HG02973 (cell line): ENCODE data around the gene ZDHHC21.

Experiments used
- ATAC-seq: cut with Tn5 transposase; IDR thresholded peaks from one replicate; pipeline ENCODE4 v1.9.1; 2021; ENCODE audit warnings: moderate library complexity; ENCODE audit not compliant: unreplicated experiment

The ZDHHC21 gene

GRCh38 chr9:14618836-14619420 is 74.3 kb downstream of the ZDHHC21 start:
- ATAC-seq, result no peak

- ATAC-seq, result peak; percentile 76
Measured at GRCh38 chr9:14616188-14616982, 76.8 kb downstream of the ZDHHC21 start.

- ATAC-seq, result no peak
Measured at GRCh38 chr9:14608540-14608939, 84.7 kb downstream of the ZDHHC21 start.

DNA sequence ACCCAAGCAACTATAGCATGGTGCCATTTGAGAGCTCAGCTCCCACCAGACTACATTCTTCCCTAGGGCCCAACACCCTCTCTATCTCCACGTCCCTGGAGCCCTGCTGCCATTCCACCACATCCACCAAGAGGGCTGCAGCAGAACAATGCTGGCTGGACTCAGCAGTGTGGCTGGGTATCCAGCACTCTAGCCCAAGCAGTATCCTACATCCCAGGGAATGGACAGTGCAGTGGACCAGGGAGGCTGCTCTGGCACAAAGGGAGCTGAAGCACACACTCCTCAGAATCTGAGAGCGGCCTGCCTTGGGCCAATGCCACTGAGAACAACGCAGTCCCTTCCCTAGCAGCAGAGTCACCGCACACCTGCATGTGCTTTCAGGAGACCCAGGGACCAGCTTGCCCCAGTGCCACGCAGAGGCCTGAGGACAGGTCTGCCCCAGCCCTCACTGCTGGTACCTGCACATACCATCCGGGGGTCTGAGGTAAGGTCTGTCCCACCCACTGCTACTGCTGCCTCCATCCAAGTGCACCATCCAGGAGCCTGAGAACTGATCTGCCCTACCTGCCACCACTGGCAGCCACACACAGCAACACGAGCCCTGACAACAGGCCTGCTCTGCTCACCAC is 95.9 kb downstream of the ZDHHC21 start:
- no peak for ATAC-seq

DNA sequence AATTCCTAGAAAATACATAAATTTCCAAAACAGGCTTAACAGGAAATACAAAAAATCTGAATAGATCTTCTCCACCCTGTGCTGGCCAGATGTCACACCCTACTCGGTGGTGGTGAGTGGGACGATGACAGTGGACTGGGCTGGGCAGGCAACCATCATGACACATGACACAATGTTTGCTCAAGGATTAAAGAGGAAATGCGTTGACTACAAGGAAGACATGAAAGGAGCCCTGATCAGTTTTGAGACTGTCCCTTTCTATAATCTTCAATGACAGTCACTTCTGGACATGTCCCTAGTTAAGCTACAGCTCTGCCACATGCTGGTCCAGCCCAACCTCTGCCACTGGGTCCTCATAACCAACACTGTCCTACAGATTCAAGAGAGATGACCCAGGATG is 99.8 kb downstream of the ZDHHC21 start:
- no peak for ATAC-seq

DNA sequence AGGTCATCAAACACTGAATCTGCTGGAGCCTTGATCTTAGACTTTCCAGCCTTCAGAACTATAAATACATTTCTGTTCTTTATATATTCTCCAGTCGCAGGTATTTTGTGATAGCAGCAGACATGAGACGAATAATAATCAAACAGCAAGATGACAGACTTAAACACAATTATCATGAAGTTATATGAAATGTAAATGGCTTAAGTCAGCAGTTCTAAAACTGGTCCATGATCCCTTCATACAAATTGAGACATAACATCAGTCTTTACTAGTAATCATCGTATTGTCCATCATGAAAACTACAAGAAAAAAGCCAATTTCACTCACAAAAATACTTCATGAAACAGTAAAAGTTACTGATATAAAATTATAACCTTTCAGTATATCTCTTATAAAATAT is 101.8 kb downstream of the ZDHHC21 start:
- ATAC-seq, result no peak

DNA sequence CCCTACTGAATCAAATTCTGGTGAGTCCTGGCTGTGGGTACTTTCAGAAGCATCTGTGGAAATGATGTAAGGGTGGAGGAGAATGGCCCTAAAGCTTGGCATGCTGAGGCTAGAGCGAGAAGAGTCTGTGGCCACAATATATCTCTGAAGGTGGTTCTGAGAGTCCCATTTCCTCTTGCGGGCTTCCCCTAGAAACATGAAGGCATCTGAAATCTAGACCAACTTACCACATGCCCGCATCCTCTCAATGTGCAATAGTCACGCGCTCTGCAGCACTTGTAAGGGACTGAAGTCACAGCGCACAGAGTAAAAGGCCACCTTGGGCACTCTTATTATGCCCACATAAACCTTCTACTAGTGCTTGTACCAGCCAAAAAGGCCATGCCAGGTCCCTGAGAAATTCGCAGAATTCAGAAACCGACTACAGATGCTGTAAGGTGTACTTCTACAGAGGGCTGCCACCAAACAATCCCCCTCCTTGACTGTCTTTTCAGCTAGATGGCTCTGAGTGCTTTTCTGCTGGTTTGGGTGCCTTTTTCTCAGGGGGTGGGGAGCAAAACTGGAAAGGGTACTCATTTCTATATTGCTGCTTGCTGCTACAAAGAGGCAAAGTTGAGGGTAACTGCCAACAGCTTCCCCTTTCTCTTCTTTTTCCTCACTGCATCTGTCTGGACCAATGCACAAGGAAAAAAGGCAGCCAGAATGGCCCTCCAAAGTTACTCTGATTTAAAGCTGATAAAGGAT is 107.3 kb downstream of the ZDHHC21 start:
- peak; percentile 99 for ATAC-seq

DNA sequence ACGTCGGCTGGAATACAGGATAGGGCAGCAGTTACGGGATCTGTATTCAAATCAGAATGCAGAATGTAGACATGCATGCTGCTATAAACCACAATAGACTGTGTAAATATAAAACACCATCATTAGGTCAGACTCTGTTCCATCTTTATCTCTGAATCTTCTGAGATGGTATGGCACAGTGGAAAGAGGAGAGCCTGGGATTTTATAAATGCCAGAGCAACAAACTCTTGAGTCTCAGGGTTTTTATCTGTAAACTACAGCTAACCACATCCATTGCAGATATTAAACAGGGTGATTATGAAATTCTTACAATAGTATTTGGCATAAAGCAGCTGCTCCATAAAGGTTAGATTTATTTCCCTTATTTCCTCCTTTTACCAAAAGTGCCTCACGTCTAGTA is 108.7 kb downstream of the ZDHHC21 start:
- no peak for ATAC-seq

- no peak for ATAC-seq
Measured at GRCh38 chr9:14578030-14578429, 115.2 kb downstream of the ZDHHC21 start.

GRCh38 chr9:14574173-14574572 is 119.1 kb downstream of the ZDHHC21 start:
- no peak for ATAC-seq

GRCh38 chr9:14573319-14573718 is 119.9 kb downstream of the ZDHHC21 start:
- ATAC-seq, result no peak

DNA sequence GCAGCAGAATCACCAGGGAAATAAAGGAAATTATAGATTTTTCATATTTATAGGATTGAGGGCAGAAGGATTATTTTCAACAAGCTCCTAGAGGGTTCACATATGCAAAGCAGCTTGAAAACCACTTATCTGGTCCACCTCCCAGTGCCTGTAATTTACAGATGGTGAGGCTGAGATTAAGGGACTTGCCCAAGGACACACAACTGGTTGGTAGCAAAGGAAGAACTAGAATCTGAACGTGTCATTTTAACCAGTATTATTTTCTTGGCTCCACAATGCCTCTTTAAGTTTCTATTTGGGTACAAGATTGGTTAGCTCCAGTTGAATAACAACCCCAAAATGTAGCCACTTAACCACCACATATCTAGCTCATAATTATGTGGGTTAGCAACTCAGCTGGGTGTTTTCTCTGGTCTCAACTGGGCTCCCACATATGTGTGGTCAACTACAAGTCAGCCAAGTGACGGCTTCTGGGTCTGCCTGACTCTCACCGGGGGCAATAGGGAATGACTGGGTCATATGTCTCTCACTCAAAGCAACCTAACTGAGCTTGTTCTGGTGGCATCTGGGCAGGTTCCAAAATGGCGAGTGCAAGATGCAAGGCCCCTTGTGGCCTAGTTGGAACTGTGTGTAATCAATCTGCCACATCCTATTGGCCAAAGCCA is 127.7 kb downstream of the ZDHHC21 start:
- no peak for ATAC-seq

- no peak for ATAC-seq
Measured at GRCh38 chr9:14563902-14564624, 129.2 kb downstream of the ZDHHC21 start.

DNA sequence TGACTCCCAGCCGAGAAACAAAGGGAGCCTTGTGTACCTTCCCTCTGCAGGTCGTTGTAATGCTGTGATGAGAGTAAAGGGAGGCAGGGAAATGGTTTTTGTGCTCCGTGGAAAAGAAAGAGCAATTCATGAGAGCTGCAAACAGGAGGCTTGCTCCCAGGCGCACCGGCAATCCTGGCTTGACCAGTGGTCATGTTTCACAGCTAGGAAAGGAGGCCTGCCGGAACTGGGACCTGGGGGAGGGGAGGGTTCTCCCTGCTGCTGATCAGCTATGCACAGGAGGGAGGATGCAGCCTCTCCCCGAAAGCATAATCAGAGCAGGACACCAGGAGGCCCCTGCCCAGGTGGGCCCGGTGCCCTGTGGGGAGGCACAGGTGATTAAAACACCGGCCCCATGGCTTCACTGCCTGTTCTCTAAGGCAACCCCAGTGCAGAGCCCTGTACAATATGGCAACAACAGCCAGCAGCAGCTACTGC is 131.3 kb downstream of the ZDHHC21 start:
- ATAC-seq, result no peak
